Left cardiac atrium (tissue), 4 donors: ENCODE data around the gene TMTC2. TPM values are rescaled to one million over a fixed set of nuclear protein-coding genes. Genes with fewer than 3 reads are reported as not detected.

Experiments
- ATAC-seq, 2 donors: fragments of 200-7000 bp; cut with Tn5 transposase; one replicate each; pipeline ENCODE4 v1.9.1; 2020; ENCODE audit warnings: mild to moderate bottlenecking in 2 of 2, moderate library complexity in 2 of 2
- DNase-seq: peaks from one replicate; pipeline ENCODE4 v3.0.0-alpha.2; 2020
- intact Hi-C, 2 donors: fragments of 100-400 bp; cut with DNase I; formaldehyde crosslinking; loops; one replicate each; pipeline versions ENCODE4 v1.14.1 to v1.15.1; 2022 to 2023
- total RNA-seq, 2 donors: library from RNA; stranded (reverse); fragmentation: NEBNext Ultra II Directional; extraction: Animal tissue kit (Norgen Biotek cat#: 25700); gene quantifications; one replicate each; pipeline ENCODE4 v1.2.1, GENCODE V29; 2021
- donor health status: DM: no; HTN: yes; CAD: no.
- donor health status: DM: no; HTN: yes; CAD: no; lungs with severe emphysema.
- donor health status: DM: yes; HTN: yes; CAD: no.
- donor health status: Dilated cardiomyopathy.

TMTC2 gene
- total RNA-seq, 2 donors from 2014 or later, result 3.3 to 5.2 TPM

GRCh38 chr12:82904219-82904790 lies 217.6 kb downstream of the TMTC2 start:
- ATAC-seq (no peak), DNase-seq (no peak)
- intact Hi-C loops, result no loop called here

GRCh38 chr12:82910246-82910893 lies 223.7 kb downstream of the TMTC2 start:
- intact Hi-C loops, result no loop called here
- ATAC-seq, result no peak
- DNase-seq, result no peak

- ATAC-seq (peak in 1 of 2 donors; percentile 18), DNase-seq (no peak)
- intact Hi-C loops, result no loop called here
Observed at GRCh38 chr12:82912406-82912805, 225.7 kb downstream of the TMTC2 start.

GRCh38 chr12:82919388-82920054 lies 232.8 kb downstream of the TMTC2 start:
- intact Hi-C loops, result no loop called here

GRCh38 chr12:82923935-82924334 lies 237.2 kb downstream of the TMTC2 start:
- ATAC-seq (no peak), DNase-seq (no peak)
- intact Hi-C loops, result no loop called here

More at GRCh38 chr12:82919388-82920054, 232.8 kb downstream of the TMTC2 start:
- ATAC-seq (no peak), DNase-seq (no peak)

- DNase-seq, result no peak
- no peak for ATAC-seq
- intact Hi-C loops, result no loop called here
Observed at GRCh38 chr12:82926630-82927029, 239.9 kb downstream of the TMTC2 start.

GRCh38 chr12:82930301-82930700 lies 243.6 kb downstream of the TMTC2 start:
- ATAC-seq (no peak), DNase-seq (no peak)
- intact Hi-C loops, result no loop called here

GRCh38 chr12:82931349-82932116 lies 244.8 kb downstream of the TMTC2 start:
- ATAC-seq (no peak), DNase-seq (no peak)
- intact Hi-C loops, result no loop called here

GRCh38 chr12:82937151-82937550 lies 250.4 kb downstream of the TMTC2 start:
- intact Hi-C loops, result no loop called here
- ATAC-seq (no peak), DNase-seq (no peak)

GRCh38 chr12:82942521-82942920 lies 255.8 kb downstream of the TMTC2 start:
- DNase-seq (no peak), ATAC-seq (no peak)
- intact Hi-C loops, result no loop called here

GRCh38 chr12:82942991-82943401 lies 256.3 kb downstream of the TMTC2 start:
- ATAC-seq, result no peak
- no peak for DNase-seq
- intact Hi-C loops, result no loop called here

GRCh38 chr12:82948491-82948890 lies 261.8 kb downstream of the TMTC2 start:
- ATAC-seq (no peak), DNase-seq (no peak)
- intact Hi-C loops, result no loop called here

GRCh38 chr12:82950356-82950755 lies 263.6 kb downstream of the TMTC2 start:
- intact Hi-C loops, result no loop called here
- ATAC-seq, result no peak
- no peak for DNase-seq

GRCh38 chr12:82952946-82953345 lies 266.2 kb downstream of the TMTC2 start:
- intact Hi-C loops, result no loop called here
- no peak for ATAC-seq

GRCh38 chr12:82953397-82953796 lies 266.7 kb downstream of the TMTC2 start:
- DNase-seq (no peak), ATAC-seq (no peak)
- intact Hi-C loops, result no loop called here

More at GRCh38 chr12:82952946-82953345, 266.2 kb downstream of the TMTC2 start:
- DNase-seq, result no peak

- intact Hi-C loops, result no loop called here
- ATAC-seq (no peak), DNase-seq (no peak)
Observed at GRCh38 chr12:82954064-82954463, 267.4 kb downstream of the TMTC2 start.

- DNase-seq, result no peak
- ATAC-seq, result no peak
- intact Hi-C loops, result no loop called here
Observed at GRCh38 chr12:82954572-82954971, 267.9 kb downstream of the TMTC2 start.

- DNase-seq, result no peak
- intact Hi-C loops, result no loop called here
- ATAC-seq, result no peak
Observed at GRCh38 chr12:82955043-82955442, 268.3 kb downstream of the TMTC2 start.

GRCh38 chr12:82958966-82959365 lies 272.3 kb downstream of the TMTC2 start:
- intact Hi-C loops, result no loop called here
- DNase-seq, result no peak
- ATAC-seq, result no peak

GRCh38 chr12:82959821-82960220 lies 273.1 kb downstream of the TMTC2 start:
- DNase-seq, result no peak
- ATAC-seq, result no peak
- intact Hi-C loops, result no loop called here
